HG03432 (cell line): Measurements from ENCODE around the gene HNF1A.

ENCODE experiments used
- ATAC-seq: cut with Tn5 transposase; IDR thresholded peaks from one replicate; pipeline ENCODE4 v1.9.1; 2021; ENCODE audit warnings: mild to moderate bottlenecking, moderate library complexity; ENCODE audit not compliant: unreplicated experiment

Gene HNF1A

GRCh38 chr12:121008347-121009098 is 30.2 kb downstream of the HNF1A start:
- ATAC-seq, result no peak

GRCh38 chr12:121009741-121010140 is 31.4 kb downstream of the HNF1A start:
- ATAC-seq, result no peak

GRCh38 chr12:121010860-121011259 is 32.5 kb downstream of the HNF1A start:
- ATAC-seq, result no peak

GRCh38 chr12:121011820-121012219 is 33.5 kb downstream of the HNF1A start:
- ATAC-seq, result no peak

DNA sequence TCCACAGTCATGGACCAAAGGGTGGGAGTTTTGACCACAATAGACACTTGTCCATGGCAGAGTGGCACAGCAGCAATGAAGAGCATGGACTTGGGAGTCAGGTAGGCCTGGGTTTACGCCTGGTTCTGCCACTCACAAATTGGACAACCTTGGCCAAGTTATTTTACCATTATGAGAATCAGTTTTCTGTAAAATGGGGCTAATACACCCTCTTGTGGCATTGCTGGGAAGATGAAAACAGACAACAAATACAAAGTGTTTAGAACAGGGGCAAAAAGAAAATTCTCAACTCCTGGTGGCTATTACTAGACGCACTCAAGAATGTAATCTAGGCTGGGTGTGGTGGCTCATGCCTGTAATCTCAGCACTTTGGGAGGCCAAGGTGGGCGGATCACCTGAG is 35.4 kb downstream of the HNF1A start:
- no peak for ATAC-seq

DNA sequence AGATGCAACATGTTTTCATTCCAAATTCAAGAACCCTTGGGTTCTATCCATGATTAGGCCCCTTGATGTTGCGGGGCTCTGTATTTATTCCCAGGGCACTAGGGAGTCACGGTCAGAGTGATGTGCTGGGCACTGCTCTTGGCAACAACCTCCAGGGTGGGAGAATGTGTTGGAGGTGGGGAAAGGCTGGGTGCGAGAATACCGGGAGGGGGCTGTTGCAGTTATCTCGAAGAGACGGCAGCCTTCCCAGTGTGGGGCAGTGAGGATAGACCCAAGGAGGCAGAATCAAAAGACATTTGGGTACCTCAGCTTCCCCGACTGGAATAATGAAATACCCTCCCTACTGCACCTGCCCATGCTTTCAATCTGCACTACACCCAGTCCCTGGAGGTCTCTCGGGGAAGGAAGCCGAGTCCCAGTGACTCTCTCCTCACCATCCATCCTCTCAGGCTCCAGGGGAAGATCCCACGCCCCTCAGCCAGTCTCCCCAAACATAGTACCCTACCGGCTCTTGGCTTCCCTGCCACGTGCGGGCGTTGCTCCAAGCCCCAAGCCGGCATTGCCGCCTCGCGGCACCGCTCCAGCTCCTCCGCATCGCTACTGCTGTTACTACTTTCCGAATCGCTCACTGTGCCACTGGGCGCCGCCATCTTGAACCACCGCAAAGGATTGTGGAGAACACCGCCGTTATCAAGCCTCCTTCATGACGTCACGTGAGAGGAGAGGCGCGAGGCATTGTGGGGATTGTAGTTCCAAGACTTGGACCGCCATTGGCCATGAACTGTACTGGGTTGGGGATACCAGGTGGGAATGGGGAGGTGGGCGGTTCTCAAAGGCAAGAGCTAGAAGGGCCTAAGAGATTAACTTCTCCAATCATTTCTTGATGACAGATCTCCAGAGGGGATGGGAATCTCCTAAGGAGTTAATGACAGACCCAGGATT is 37.8 kb downstream of the HNF1A start, which contains the start of gene C12orf43:
C12orf43 (minus strand) TSS at position 663 of the 942 bp plus-strand sequence; CDS start at position 650, 13 bp downstream.
- peak; percentile 96 for ATAC-seq

DNA sequence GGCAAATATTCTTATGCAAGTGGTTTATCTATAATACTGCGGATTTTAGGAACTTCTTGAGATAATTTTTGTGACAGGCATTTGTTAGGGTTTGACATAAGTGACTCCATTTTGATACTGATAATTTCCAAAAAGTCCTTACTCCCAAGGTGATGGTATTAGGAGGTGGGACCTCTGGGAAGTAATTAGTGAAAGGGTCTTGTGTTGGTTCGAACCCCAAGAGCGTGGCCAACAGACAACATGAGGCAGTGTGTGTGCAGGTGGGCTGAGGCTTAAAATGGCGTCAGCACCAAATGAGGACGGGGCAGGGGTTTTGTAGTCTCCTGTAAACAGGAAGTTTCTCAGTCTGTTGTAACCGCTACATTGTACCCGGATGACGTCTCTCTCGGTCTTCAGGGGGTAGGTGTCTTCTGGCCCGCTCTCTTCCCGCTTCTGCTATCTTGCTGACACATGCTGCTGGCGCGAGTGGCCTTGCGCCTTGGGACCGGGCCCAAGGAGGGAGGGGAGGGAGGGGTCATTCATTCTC is 39.7 kb downstream of the HNF1A start:
- ATAC-seq, result no peak

DNA sequence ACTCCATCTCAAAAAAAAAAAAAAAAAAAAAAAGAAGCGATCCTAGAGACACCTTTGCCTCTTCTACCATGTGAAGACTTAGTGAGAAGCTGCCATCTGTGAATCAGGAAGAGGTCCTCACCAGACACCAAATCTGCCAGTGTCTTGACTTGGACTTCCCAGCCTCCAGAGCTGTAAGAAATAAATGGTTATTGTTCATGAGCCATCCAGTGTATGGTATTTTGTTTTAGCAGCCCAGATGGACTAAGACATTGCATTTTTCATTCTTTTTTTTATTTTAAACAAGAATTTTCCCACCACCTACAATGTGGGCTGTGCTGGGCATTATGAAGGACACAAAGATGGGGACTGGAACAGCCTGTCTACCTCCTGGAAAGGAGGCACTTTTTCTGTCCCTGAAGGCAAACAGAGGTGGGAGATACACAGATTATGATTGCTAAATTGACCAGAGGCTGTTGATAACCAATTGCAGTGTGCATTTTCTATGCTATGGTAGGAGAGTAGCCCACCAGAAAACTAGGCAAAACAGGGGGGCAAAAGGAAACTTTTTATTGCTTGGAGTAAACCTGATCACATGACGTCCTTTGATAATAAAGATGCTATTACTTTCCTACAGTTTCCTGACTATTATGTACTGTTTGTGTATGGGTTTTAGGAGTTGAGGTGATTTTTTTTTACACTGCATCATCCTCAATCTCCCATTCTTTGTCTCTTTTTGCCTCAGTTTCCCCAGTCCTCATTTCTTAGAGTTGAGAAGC is 40.7 kb downstream of the HNF1A start:
- no peak for ATAC-seq

DNA sequence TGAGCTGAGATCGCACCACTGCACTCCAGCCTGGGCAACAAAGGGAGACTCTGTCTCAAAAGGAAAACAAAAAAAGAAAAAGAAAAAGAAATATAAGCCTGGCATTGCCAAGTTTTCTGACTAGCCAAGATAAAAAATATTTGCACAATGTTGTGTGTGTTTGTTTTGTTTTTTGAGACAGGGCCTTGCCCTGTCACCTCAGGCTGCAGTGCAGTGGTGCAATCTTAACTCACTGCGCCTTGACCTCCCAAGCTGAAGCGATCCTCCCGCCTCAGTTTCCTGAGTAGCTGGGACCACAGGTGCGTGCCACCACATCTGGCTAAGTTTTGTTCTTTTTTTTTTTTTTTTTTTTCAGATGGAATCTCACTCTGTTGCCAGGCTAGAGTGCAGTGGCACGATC is 43.4 kb downstream of the HNF1A start:
- no peak for ATAC-seq

DNA sequence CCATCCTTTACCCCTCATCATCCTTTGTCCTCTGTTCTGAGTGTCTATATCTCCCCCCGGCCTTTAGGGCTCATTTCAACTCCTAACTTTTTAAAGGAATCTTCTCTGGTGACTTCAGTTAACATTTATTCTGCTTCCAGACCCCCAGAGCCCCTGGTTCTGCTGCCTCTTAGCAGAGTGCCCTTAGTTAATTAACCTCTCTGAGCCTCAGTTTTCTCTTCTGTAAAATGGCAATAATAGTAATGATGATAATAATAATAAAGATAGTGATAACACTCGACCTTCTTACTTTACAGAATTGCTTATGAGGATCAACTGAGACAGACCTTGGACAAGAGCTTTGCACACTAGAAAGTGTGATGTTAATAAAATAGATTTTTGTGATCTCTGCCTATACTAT is 44.4 kb downstream of the HNF1A start:
- ATAC-seq, result no peak

DNA sequence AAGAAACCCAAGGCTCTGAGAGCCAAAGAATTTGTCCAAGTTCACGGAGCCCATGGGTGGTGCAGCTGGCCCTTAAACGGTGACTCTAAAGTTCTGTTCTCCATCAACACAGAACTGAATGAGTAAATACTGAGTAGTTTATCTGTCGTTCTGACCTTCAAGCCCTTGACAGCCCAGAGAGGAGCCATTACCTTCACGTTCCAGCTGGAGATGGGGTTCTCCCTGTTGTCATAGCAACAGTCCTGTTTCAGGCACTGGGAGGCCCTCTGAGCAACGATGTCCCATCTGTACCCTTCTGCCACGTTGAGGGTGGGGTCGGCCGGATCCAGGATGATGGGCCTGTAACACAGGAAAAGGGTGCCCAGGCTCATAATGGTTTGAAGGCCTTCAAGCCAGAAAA is 45.5 kb downstream of the HNF1A start:
- no peak for ATAC-seq

GRCh38 chr12:121025442-121026226 is 47.3 kb downstream of the HNF1A start:
- no peak for ATAC-seq

DNA sequence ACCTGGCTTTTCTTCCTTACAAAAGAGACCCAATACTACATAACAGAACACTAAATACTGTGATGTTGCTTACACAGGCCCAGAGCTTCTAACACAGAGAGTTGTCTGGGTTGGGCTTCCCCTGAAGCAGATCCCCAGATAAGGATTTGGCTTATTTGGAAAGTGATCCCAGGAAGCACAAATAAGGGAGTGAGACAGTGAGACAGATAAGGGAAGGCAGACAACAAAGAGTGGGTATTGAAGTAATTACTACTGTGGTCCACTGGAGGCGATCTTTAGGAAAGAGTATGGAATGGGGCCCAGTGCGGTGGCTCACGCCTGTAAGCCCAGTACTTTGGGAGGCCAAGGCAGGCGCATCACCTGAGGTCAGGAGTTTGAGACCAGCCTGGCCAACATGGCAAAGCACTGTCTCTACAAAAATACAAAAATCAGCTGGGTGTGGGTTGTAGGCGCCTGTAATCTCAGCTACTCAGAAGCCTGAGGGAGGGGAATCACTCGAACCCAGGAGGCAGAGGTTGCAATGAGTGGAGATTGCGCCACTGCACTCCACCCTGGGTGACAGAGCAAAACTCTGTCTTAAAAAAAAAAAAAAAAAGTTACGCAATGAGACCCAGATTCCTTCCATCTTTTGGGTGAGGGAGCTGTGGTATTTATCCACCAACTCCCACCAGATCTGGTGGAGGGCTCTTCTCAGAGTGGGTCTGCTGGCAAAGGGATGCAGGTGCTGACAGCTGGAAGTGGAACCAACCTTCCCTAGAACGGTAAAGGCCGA is 48.1 kb downstream of the HNF1A start:
- ATAC-seq, result no peak

GRCh38 chr12:121030576-121031212 is 52.4 kb downstream of the HNF1A start:
- ATAC-seq, result no peak

GRCh38 chr12:121033625-121034349 is 55.4 kb downstream of the HNF1A start:
- no peak for ATAC-seq

DNA sequence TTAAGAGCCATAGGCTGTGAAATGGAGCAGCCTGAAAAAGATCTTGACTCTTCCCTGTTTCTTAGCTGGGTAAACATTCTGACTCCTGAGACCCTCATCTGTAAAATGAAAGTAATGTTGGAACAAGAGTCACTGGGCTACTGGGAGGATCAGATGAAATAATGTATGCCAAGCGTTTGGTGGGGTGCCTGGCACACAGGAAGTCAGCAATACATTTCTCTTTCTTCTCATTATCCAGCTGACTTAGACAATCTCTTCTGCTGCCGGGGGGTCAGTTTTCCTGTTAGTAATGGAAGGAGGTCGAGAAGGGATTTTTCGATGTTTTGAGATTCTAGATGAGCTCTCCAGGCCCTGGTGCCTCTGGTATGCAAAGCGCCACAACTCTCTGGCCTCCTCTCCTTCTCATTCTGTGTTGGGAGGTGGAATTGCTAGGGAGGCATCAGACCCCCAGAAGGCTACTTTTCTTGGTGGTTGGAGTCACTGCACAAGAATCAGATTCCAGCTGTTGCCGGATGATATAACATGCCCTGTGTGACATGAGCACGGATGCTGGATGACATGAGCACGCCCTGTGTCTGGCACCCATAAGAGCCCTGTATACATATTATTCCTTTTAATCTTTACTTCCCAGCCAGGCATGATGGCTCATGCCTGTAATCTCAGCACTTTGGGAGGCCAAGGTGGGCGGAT is 56.4 kb downstream of the HNF1A start:
- no peak for ATAC-seq

GRCh38 chr12:121036810-121037326 is 58.5 kb downstream of the HNF1A start:
- ATAC-seq, result no peak
